GM12873 (cell line): ENCODE data around the gene VEGFA.

Experiments
- TF ChIP-seq, protein P1 (sequence below): IDR thresholded peaks from 2 replicates; pipeline ENCODE4 v1.5.1; 2012; ENCODE audit warnings: low read depth, mild to moderate bottlenecking, moderate library complexity, low read length, control low read depth; ENCODE audit not compliant: insufficient read depth; ENCODE audit errors: missing control alignments

Gene VEGFA

DNA sequence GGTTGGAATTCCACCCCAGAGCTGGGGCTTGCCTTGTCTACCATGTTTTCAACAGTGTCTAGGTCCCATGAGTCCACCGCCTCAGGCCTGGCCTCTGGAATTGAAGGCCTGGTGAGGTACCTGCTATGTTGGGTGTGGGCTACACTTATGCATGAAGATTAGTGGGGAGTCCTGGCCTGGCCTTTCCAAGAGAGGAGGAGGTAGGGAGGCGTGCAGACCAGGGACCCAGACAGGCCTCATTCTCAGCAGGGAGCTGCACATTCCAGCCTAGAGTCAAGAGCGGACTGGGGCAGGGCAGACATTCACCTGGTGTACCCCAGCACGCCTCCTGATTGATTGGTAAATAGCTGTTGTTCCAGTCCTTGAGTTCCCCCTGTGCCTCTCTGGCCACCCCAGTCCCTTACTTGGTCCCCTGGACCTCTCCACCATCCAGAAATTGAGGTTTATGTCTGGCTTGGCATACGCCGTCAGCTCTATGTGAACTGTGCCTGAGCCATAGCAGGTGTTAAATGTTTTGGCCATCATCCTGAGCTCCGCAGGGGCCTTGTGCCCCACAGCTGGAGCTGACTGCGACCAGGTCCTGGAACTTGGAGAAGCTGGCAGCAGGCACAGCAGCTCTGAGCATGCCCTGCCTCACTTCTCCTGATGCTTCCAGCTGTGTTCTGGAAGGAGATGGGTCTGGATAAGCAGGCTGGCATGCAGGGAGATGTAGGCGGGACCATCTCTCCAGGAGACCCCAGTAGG is 8.2 kb upstream of the VEGFA start:
- TF ChIP-seq, protein P1, sequence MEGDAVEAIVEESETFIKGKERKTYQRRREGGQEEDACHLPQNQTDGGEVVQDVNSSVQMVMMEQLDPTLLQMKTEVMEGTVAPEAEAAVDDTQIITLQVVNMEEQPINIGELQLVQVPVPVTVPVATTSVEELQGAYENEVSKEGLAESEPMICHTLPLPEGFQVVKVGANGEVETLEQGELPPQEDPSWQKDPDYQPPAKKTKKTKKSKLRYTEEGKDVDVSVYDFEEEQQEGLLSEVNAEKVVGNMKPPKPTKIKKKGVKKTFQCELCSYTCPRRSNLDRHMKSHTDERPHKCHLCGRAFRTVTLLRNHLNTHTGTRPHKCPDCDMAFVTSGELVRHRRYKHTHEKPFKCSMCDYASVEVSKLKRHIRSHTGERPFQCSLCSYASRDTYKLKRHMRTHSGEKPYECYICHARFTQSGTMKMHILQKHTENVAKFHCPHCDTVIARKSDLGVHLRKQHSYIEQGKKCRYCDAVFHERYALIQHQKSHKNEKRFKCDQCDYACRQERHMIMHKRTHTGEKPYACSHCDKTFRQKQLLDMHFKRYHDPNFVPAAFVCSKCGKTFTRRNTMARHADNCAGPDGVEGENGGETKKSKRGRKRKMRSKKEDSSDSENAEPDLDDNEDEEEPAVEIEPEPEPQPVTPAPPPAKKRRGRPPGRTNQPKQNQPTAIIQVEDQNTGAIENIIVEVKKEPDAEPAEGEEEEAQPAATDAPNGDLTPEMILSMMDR = no peak

DNA sequence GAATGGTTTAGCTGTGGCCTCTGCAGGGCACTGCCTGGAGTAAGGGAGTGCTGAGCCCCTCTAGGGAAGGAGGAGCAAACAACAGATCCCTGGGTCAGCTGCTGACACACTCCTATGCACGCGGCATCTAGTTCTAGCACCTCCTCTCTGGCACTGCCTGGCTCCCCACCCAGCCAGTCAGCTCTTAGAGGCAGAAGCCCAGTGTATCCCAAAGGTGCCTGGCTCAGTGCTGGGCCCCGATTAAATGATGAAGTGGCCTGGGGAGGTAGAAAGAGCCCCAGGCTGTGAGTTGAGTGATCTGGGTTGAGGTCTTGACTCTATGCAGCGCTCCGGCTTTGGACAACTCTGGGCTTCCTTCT is 7.6 kb upstream of the VEGFA start:
- TF ChIP-seq, protein P1 = no peak

DNA sequence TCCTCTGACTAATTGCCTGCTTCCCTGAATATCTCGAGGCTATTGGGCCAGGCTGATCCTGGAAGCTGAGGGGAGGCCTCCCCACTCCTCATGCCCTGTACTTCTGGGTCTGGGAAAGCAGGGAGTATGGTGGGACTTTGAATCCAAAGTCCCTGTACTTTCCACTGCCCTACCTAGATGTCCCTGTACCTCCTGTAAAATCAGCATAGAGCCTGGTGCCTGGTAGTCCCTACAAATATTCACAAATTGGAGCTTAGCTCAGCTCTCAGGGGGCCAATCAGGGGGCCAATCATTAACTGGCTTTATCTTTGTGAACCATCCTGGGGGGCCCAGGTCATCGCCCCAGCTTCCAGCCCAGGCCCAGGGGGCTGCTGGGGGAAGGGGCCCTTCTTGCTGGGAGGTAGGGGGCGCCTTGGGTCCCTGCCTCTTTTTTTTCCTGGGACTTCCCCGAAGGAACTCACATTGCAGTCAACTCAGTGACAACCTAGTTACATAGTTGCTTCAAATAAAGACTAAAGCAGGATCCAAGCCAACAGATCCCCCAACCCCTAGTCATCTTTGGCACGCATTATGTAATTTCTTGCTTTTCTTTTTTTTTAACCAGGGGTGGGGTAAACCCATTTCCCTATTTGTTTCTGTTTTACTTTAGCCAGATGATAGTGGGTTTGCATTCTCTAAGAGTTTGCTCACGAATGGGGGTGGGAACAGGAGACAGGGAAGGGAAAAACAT is 6.9 kb upstream of the VEGFA start:
- TF ChIP-seq, protein P1 = no peak

DNA sequence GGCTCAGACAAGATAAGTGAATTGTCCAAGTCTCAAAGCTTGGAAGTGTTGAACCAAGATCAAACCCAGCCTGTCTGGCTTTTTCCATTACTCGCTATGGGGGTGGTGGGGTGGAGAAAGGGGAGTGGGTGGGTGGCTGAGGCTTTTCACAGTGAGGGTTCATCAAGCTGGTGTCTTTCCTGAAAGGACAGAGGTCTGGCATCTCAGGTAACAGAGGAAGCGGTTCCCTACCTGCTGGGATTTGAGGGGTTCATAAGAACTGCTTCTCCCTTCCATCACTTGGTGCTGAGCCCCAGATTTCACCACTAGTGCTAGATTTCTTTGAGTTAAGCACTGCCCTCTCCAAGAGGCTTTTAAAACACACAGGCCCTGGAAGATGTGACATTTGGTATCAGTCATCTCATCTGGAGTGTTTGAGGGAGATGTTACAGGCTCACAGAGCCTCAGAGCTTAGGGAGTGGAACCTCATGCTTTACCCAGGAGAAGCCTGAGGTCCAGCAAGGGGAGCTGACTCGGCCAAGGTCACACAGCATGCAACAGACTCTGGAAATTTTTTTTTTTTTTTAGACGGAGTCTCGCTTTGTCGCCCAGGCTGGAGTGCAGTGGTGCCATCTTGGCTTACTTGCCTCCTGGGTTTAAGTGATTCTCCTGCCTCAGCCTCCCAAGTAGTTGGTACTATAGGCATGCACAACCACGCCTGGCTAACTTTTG is 6.0 kb upstream of the VEGFA start:
- TF ChIP-seq, protein P1 = no peak

DNA sequence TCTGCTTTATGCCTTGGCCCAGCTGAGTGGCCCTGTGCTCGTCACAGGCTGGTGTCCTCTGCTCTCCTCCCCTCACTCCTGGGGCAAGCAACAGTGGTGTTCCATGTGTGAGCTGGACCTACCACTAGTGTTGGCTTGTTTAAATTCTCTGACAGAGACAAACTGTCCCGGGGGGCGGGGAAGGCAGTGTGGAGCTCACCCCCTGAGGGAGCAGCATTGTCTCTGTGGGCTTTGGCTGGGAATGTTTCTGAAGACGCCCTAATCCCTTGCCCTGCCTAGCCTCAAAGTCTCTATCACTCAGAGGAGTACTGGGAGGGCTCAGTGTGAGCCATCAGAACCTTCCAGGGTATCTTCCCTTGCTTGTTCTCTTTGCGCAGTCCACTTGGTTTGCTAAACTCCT is 5.2 kb upstream of the VEGFA start:
- TF ChIP-seq, protein P1 = no peak

DNA sequence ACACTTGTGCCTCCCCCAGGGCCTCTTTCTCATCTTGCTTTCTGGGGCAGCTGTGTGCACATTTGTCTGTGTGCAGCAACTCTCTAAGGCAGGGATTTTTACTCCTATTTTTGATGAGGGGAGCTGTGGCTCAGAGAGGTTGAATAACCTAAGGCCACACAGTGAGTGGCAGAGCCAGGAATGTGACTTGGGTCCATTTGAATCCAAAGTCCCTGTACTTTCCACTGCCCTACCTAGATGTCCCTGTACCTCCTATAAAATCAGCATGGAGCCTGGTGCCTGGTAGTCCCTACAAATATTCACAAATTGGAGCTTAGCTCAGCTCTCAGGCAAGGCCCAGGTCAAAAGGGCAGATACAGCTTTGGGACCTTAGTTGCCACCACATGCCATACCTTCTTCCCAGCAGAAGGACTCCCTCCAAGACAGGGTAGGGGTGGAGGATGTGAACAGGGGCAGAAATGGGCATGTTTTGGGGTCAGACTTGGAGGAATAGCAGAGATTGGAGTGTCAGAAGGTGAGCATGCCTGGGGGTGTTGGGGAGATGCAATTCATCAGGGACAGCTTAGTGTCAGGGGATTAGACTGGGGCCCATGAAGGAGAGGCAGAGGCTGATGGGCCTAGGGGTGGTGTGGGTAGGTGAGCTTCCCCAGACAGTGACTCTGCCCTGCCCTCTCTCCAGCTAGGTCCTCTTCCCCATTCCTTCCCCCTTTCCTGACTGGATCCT is 4.1 kb upstream of the VEGFA start:
- TF ChIP-seq, protein P1 = no peak

DNA sequence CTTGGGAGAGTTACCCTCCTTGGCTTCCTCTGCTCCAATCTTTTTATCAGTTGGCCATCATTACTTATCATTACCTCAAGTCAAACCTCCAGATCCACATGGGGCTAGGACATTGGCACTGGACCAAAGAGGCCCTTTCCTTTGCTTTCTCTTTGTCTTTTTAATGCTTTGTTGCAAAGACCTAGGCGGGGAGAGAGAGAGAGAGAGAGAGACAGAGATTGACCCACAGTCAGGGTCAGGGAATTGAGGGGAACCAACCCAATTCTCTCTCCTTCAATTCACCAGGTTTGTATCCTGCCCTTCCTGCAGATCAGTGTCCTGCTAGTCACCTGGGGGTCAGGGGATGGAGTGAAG is 3.5 kb upstream of the VEGFA start:
- TF ChIP-seq, protein P1 = no peak
